Body of pancreas (tissue), 2 donors: Measurements from ENCODE around the gene ASTE1. TPM values are rescaled to one million over a fixed set of nuclear protein-coding genes. Genes with fewer than 3 reads are reported as not detected.

Source experiments
- total RNA-seq, 2 donors: library from RNA; depleted of rRNA; stranded (reverse); fragments of >200 nt; gene quantifications; one replicate each; pipeline ENCODE4 v1.1.0, GENCODE V29; 2016

Gene ASTE1
- total RNA-seq, 2 donors from 2014 or later: 3.4 to 10.5 TPM

Other genes starting within 250 kb of the ASTE1 start
- gene ATP2C1, start 132.7 kb downstream of the ASTE1 start, total RNA-seq: 10 to 100 TPM; 36.3 to 47.5 TPM
- 10 to 100 TPM in 1 of 2 donors, 1 to 10 TPM in 1; 3.4 to 10.2 TPM for gene NEK11, start 52 bp upstream of the ASTE1 start, total RNA-seq